ENCODE data around the gene UBAC1.

The UBAC1 gene

DNA sequence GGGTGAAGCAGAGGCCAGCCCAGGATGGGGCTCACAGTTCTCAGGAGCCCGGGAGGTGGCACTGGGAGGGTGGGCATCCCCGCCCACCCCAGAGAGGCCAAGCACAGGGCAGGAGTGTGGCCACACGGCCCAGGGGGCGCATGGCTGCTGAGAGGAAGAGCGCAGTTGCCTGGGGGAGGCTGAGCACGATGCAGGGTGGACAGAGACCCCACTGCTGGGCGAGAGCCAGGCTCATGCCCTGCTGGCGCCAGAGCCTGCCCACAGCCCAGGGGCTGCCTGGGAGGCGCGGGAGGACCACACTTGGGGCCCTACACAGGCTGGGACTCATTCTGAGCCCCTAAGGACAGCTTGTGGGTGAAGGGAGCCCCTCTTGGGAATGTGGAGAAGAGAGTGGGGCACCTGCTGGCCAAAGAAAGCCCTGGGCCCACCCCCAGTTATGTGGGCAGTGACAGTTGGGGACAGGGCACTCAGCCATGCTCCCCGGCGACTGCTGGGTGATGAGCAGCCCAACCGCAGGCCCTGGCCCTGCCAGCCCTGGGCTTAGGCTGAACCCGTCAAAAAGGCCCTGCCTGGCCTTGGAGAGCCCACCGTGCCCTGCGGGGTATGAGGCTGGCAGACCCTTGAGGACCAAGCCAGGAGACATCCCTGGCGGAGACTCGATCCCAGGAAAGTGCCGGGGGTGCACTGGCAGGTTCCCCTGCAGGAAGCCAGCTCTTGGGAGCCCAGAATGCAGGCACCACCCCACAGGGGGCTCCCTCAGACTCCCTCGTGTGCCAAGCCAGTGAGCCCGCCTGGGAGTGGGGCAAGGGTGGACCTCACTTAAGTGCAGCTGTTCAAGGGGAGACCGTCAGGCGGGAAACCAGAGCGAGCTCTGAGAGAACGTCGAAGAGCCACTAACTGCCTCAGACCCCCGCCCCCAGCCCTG lies 32.2 kb downstream of the UBAC1 start:
- no peak for DNase-seq (ENCODE audit: low read depth)
- H3K4me3 ChIP-seq (ENCODE audit: low read depth, low read length), result no peak overlapping the region
- TF ChIP-seq, protein P1, sequence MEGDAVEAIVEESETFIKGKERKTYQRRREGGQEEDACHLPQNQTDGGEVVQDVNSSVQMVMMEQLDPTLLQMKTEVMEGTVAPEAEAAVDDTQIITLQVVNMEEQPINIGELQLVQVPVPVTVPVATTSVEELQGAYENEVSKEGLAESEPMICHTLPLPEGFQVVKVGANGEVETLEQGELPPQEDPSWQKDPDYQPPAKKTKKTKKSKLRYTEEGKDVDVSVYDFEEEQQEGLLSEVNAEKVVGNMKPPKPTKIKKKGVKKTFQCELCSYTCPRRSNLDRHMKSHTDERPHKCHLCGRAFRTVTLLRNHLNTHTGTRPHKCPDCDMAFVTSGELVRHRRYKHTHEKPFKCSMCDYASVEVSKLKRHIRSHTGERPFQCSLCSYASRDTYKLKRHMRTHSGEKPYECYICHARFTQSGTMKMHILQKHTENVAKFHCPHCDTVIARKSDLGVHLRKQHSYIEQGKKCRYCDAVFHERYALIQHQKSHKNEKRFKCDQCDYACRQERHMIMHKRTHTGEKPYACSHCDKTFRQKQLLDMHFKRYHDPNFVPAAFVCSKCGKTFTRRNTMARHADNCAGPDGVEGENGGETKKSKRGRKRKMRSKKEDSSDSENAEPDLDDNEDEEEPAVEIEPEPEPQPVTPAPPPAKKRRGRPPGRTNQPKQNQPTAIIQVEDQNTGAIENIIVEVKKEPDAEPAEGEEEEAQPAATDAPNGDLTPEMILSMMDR (IDR thresholded peaks at IDR 0.05; ENCODE audit: insufficient read depth, low read depth, low read length, missing control alignments), result no peak

DNA sequence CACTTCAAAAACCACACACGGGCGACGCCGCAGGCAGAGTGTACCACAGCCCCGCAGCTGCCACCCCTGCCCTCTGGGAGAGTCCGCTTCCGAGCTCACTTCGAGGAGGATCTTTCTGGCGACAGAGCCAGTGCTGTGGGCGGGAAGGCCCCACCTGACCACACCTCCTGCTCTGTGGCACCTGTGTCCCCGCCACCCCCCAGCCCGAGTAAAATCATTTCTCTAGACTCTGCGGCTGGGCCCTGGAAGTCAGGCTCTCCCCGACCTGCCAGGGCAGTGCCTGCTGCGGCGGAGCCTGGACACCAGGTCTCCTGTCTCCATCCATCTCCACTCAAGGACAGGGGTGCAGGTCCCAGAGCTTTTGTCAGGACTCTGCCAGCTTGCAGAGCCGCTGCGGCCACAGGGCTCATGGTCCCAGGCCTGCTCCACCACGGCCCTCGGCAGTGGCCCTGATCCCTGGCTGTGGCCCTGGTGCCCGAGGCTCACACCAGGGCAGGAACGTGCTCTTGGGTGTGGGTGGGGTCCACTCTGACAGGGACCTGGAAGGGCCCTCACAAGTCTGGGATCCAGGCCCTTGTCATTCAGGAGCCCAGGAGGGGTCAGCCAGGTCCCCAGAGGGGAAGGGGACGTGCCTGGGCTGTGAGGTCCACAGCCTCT lies 33.0 kb downstream of the UBAC1 start:
- TF ChIP-seq, protein P1 (IDR thresholded peaks at IDR 0.05; ENCODE audit: insufficient read depth, low read depth, low read length, missing control alignments), result no peak
- no peak for DNase-seq (ENCODE audit: low read depth)
- H3K4me3 ChIP-seq (ENCODE audit: low read depth, low read length), result no peak overlapping the region

DNA sequence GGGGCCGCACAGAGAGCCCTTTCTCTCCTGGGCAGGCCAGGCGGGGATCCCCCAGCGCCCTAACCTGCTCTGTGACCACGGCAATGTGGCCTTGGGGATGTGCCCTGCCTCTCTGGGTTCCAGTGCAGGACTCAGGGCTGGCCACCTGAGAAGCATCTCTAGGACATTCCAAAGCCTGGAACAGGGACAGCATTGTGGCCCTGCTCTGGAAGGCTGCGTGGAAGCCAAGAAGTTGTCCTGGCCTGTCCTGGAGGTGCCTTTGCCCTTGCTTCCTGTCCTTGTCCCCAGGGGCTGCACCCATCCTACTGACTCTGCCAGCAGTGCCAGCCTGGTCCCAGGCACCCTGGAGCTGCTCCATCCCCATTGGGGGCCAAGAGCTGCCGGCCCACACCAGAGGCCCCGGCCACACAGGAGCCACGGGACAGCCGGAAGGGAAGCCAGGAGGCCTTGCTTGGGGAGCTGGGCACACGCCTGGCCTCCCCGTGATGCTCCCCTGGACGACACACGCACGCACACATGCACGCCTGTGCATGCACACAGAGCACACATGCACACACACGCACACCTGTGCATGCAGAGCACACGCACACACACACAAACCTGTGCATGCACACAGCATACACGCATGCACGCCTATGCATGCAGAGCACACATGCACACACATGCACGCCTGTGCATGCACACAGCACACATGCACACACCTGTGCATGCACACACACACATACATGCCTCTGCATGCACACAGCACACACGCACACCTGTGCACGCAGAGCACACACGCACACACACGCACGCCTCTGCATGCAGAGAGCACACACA lies 33.8 kb downstream of the UBAC1 start:
- DNase-seq (ENCODE audit: low read depth), result no peak
- no peak overlapping the region for H3K4me3 ChIP-seq (ENCODE audit: low read depth, low read length)
- TF ChIP-seq, protein P1 (IDR thresholded peaks at IDR 0.05; ENCODE audit: insufficient read depth, low read depth, low read length, missing control alignments), result no peak

DNA sequence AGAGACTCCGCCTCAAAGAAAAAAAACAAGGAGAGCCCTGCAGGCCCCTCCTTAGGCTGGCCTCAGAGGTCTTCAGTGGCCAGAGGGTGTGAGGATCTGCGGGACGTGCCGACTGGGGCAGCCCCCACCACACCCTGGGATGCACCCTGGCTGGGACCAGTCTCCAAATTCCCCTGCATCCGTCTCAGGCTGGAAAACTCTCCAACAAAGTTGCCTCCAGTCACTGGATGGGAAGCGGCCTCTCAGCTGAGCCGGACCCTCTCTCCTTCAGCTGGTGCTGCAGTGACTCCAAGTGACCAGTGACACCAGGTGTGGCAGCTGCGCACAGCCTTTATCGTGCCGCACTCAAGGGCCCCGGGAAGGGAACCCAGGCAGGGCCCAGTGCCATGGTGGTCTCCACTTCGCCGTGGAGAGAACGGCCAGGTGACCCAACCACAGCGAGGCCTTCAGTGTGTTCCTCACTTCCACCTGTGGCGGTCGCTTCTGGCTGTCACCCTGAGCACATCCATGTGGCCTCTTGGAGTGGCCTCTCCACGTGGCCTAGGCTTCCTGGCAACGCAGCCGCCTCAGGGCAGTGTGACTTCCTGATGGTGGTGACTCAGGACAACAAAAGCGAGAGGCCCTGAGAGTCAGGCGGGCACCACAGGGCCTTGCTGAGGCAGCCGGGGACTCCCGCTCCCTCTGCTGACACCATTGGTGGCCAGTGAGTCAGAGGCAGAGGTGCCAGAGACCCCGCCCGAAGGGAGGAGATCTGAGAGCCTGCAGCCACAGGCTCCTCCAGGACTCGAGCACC lies 34.6 kb downstream of the UBAC1 start:
- H3K4me3 ChIP-seq (ENCODE audit: low read depth, low read length), result no peak overlapping the region
- TF ChIP-seq, protein P1 (IDR thresholded peaks at IDR 0.05; ENCODE audit: insufficient read depth, low read depth, low read length, missing control alignments), result no peak
- DNase-seq (ENCODE audit: low read depth), result peak; percentile 72

DNA sequence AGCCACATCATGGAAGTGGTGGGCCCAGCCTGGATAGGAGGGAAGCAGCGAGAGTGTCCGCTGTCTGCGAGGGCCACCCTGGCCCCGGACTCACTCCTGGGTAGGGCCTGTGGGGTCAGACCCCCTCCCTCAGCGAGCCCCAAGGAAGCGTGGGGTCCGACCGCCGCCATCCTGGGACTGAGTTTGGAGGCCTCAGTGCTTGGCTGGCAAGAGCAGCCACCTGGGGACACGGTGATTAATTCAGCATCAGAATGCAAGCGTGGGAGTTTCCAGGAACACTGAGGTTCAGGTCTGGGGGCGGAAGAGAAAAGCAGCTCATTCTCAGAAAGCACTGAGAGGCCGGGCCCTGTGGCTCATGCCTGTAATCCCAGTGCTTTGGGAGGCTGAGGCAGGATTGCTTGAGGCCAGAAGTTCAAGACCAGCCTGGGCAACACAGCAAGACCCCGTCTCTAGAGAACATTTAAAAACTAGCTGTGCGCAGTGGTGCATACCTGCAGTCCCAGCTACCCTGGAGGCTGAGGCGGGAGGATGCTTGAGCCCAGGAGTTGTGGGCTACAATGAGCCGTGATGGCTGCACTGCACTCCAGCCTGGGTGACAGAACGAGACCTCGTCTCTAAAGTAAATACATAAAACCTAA lies 35.6 kb downstream of the UBAC1 start:
- peak; percentile 69 for DNase-seq (ENCODE audit: low read depth)
- TF ChIP-seq, protein P1 (IDR thresholded peaks at IDR 0.05; ENCODE audit: insufficient read depth, low read depth, low read length, missing control alignments), result no peak
- no peak overlapping the region for H3K4me3 ChIP-seq (ENCODE audit: low read depth, low read length)
